HG03342 (cell line): Measurements from ENCODE around the gene ARHGAP42.
"Not testable (repeated sequence)": the region's sequence is repeated elsewhere in the genome, so short reads cannot be mapped to it uniquely, and the experiment has no call there.

Experiments used
- ATAC-seq: cut with Tn5 transposase; IDR thresholded peaks from one replicate; pipeline ENCODE4 v1.9.1; 2021; ENCODE audit warnings: mild to moderate bottlenecking, moderate library complexity; ENCODE audit not compliant: unreplicated experiment

Gene ARHGAP42

GRCh38 chr11:100999756-101000155 is 312.7 kb downstream of the ARHGAP42 start:
- ATAC-seq: no peak

GRCh38 chr11:101003468-101003867 is 316.4 kb downstream of the ARHGAP42 start:
- peak; percentile 57 for ATAC-seq

DNA sequence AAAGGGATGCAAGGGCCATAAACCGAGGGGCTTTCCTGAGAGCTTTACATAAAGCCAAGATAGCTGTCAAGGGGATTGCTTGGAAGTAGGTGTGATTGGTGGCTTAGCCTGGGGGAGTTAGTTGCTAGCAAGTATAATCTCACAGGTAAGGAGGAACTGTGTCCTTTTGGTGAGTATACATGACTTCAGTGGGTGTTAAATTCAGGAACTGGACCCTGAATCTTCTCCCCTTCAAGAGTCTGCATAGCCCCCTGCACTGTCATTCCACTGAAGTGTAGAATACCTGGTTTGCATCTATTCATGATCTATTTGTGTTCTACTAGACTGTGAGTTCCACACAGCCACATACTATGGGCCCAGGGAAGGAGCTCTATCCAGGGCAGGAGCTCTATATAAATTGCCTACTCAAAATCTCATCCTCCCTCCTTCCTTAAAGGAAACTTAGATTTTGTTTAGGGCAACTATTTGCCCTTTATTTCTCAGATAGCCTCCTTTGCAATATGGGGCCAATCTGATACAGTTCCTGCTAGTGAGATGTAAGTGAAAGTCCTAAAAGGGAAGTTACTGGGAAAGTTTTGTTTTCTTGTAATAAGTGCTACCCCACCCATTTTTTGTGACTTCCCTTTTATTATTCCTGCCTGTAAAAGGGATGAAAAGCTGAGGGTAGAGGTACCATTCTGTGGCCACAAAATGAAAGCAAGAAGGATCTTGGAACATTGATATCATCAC is 322.0 kb downstream of the ARHGAP42 start:
- no peak for ATAC-seq

DNA sequence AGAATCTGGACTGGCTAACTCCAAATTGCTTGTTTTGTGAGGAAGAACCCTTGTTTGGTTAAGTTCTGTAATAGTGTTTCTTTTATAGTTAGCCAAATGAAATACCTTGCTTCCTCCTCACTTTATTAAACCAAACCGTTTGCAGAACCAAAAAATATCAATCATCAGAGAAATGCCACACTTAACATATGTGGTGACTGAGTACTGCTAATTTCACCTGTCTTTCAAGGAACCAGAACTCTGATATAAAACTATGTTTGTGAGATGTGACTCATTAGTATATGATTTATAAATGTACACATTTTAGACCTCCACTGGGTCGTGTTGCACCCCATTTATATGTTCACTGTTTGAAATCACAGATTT is 322.6 kb downstream of the ARHGAP42 start:
- ATAC-seq: no peak

GRCh38 chr11:101010899-101011298 is 323.8 kb downstream of the ARHGAP42 start:
- ATAC-seq: no peak

- no peak for ATAC-seq
Measured at GRCh38 chr11:101011881-101012280, 324.8 kb downstream of the ARHGAP42 start.

DNA sequence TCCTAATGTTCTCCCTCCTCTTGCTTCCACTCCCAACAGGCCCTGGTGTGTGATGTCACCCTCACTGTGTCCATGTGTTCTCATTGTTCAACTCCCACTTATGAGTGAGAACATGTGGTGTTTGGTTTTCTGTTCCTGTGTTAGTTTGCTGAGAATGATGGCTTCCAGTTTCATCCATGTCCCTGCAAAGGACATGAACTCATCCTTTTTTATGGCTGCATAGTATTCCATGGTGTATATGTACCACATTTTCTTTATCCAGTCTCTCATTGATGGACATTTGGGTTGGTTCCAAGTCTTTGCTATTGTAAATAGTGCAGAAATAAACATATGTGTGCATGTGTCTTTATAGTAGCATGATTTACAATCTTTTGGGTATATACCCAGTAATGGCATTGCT is 326.6 kb downstream of the ARHGAP42 start:
- ATAC-seq: not testable (repeated sequence)

GRCh38 chr11:101014600-101015285 is 327.7 kb downstream of the ARHGAP42 start:
- ATAC-seq: no peak

- no peak for ATAC-seq
Measured at GRCh38 chr11:101019870-101020269, 332.8 kb downstream of the ARHGAP42 start.

GRCh38 chr11:101022256-101022655 is 335.2 kb downstream of the ARHGAP42 start:
- ATAC-seq: no peak

DNA sequence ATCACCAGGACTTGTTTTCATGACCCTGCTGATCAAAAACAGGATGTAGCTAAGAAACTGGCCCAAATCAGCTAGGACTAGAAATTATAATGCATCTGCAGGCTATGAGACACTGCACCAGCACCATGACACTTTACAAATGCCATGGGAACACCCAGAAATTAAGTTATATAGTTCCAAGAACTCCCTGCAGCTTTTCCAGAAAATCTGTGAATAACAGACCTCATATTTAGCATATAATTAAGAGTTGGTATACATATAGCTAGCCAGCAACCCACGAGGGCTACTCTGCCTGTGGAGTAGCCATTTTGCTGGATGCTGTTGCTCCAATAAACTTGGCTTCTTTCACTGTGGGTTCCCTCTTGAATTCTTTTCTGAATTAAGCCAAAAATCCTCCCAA is 341.6 kb downstream of the ARHGAP42 start:
- ATAC-seq: no peak

- ATAC-seq: no peak
Measured at GRCh38 chr11:101030015-101030414, 342.9 kb downstream of the ARHGAP42 start.

DNA sequence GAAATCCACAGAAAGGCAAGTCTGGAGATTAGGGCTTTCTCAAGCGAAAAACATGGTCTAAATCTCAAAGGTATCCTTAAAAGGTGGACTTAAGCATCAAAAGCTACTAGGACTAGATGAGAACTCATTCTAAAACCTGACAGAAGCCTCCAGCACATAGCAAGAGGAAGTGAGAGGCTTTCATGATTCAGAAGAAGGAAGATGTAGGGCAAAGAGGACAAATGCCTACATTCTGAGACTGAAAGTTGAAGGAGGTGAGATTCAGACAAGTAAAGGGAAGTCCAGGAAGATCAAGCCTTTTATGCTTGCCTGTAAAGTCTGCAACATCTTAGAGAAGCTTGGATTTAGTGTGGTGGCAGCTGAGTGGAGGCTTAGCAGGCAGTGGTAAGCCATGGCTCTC is 343.6 kb downstream of the ARHGAP42 start:
- peak; percentile 67 for ATAC-seq

DNA sequence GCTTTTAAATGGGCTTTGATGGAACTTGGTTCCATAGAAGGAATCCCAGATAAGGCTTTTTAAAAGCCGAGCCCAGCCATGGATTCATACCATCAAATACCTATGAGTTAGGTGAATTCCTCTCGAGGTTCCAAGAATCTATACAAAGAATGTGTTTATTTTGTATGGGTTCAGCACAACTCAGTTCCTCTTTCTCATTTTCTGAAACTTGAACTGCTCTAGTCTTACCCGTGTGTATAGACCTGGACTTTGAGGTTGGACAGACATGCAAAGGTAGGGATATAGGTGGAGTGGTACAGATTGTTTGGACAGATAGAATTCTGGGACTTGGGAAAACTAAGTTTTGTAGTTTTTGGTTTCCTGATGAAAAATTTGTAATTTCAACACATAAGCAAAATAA is 344.6 kb downstream of the ARHGAP42 start:
- no peak for ATAC-seq

GRCh38 chr11:101032991-101033390 is 345.9 kb downstream of the ARHGAP42 start:
- no peak for ATAC-seq

DNA sequence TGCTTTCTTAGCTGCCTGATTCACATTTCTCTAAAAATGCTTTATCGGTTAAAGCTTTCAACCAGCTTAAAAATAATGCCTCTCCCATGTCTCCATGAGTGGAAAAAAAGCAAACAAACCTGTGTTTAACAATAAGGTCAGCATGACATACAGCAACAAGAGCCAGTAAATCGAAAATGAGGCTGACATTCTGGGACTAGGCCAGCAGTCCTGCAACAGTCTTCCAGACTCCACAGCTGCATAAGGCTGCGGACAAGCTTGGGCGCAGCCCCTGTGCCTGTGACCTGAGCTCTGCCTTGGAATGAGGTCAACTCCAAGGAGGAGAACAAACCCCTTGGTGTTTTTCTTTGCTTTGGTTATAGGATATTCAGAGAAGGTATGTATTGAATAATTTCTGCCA is 347.0 kb downstream of the ARHGAP42 start:
- no peak for ATAC-seq

DNA sequence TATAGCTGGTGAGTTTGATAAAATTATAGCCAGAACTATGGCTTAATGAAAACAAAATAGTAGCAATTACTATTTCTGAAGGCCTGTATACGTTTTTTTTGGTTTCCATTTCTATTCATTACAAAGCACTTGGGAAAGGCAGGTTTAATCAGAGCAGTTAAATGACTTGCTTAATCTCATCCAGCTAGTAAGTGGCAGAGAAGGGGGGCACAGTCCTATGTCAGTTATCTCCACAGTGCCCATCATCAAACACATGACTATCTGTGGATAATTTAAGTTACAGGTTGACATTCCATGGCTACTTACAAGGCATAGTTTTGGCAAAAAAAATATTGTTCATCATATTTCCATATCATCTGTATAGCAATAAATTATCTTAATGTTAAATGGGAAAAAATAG is 348.8 kb downstream of the ARHGAP42 start:
- ATAC-seq: no peak
